ENCODE results near the gene THSD7B.
"Not testable (repeated sequence)": the region's sequence is repeated elsewhere in the genome, so short reads cannot be mapped to it uniquely, and the experiment has no call there.

THSD7B gene

GRCh38 chr2:137587834-137588233 lies 822.5 kb downstream of the THSD7B start:
- not testable (repeated sequence) for DNase-seq

DNA sequence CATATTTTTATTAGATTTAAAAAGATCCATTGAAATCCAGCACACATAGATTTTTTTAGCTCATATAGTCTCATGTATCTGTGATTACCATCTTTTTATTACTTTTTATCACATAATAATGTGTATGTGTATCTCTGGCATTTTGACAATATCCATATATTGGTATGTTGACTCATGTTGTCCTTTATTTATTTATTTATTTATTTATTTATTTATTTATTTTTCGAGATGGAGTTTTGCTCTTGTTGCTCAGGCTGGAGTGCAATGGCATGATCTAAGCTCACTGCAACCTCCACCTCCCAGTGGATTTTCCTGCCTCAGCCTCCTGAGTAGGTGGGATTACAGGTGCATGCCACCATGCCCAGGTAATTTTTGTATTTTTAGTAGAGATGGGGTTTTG lies 823.2 kb downstream of the THSD7B start:
- DNase-seq = not testable (repeated sequence)

DNA sequence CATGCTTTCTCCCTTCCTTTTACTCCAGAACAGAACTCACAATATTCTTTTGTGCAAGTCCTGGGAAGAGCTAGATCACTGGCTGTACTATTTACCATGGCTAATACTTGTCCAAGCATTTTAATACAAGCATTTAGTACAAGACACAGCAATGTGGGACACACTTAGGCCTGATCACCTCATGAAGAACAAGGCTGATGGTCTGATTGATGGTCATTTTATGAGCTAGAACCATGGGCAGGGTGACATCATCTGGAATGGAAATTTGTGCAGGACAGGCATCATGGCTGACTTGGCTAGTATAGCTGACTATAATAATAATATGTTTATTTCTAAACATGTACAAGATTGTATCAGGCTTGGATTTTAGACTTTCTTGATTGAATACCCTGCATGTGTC lies 824.8 kb downstream of the THSD7B start:
- no peak for DNase-seq

DNA sequence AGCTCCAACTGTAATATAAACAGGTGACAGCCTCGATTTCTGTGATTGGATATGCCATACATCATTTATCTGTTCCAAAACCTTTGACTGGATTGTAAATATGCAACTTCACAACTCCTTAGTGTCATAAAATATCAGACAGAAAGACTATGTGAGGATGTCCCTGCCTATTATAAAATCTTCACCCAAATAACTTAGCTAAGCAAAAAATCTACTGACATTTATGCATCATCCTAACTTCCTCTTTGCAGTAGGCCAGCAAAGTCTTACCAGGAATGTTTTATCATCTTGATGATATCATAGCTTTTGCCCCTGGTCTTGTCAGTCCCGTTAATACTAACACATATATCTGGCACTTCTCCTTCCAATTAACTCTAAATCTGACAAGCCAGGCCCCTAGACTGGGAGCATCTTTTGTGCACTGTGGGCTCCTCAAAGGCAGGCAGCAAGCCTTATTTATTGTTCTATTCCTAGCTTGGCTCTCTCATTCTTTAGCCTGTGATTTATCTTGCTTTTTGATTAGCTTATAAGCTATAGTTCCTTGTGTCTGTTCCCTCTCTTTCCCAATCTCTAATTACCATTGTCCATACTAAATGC lies 842.5 kb downstream of the THSD7B start:
- DNase-seq = no peak

DNA sequence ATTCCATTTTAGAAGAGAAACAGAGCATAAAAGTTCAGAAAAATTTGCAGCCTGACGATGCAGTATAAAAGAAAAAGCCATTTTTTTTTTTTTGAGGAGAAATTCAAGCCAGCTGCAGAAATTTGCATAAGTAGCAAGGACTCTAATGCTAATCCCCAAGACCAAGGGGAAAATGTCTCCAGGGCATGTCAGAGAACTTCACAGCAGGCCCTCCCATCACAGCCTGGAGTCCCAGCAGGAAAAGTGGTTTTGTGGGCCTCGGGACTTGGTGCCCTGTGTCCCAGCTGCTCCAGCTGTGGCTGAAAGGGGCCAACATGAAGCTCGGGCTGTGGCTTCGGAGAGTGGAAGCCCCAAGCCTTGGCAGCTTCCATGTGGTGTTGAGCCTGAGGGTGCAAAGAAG lies 873.6 kb downstream of the THSD7B start:
- no peak for DNase-seq

DNA sequence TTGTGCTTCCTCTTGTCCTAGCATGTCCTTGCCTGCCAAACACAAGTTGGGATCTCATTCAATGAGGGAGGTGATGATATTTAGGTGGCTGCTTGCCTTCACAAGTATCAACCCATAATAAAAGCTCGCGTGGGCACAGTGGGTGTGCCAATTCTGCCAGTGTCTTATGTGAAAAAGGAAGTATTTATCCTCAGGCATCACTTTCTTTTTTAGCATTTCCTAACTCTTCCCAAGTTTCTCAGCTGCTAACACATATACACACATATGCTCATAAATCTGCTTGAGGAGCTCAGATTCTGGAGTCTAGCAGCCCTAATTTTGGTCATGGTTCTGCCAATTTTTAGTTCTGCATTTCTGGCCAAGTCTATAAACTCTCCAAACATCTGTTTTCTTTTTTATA lies 879.4 kb downstream of the THSD7B start:
- DNase-seq = no peak

DNA sequence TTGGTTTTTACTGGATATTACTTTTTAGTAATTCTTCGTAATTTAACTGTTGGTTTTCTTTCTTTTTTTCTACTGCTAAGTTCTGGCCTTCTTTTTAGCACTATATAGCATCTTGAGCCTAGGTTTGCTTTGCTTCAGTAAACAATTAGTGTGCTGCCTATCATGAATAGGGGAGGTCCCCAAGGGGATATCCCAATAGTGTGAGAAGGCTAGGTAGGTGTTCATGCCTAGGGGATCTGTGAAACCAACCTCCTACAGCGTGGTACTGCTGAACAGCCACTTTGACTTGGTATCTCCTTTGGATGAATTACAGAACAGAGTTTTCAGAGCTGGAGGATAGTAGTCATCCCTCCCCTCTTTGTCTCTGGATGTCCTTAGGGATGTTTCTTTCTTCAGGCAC lies 888.7 kb downstream of the THSD7B start:
- no peak for DNase-seq

DNA sequence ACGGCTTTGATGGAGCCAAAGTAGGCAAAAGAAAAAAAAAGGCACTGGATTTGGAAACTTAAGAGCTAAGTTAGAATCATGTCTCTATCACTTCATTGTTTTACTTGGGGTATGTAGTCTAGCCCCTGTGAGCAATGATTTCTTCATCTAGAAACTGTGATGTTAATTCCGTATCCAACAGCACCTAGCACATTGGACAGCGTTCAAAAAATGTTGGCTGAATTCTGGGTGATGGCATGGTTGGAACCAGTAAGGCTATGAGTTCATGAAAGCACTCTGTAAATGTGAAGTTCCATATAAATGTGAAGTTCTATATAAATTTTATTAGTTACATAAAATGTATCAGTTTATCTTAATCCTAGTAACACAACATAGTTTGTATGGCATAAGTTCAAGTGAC lies 890.5 kb downstream of the THSD7B start:
- DNase-seq = no peak

GRCh38 chr2:137658433-137658832 lies 893.1 kb downstream of the THSD7B start:
- DNase-seq = no peak

DNA sequence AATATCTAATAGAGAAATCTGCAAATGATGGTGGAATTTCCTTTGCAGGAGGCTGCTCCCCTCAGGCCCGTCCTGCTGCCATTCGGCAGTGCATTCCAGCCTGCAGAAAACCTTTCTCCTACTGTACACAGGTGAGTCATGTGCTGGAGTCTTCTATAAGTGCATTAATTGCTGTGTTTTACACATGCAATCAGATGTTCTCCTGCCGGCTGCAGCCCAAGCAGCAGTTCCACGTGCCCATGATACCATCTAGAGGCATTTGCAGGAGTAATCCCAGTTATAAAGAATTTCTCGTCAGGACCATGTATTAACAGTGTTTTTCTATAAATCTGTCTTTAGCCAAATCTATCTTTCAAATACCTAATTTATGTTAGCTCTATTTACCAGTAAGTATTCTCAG lies 894.3 kb downstream of the THSD7B start:
- DNase-seq = no peak

GRCh38 chr2:137670111-137670510 lies 904.8 kb downstream of the THSD7B start:
- DNase-seq = no peak

GRCh38 chr2:137672989-137673552 lies 907.7 kb downstream of the THSD7B start:
- no peak for DNase-seq

GRCh38 chr2:137674991-137675390 lies 909.6 kb downstream of the THSD7B start:
- DNase-seq = no peak

GRCh38 chr2:137675584-137676327 lies 910.4 kb downstream of the THSD7B start:
- DNase-seq = no peak

DNA sequence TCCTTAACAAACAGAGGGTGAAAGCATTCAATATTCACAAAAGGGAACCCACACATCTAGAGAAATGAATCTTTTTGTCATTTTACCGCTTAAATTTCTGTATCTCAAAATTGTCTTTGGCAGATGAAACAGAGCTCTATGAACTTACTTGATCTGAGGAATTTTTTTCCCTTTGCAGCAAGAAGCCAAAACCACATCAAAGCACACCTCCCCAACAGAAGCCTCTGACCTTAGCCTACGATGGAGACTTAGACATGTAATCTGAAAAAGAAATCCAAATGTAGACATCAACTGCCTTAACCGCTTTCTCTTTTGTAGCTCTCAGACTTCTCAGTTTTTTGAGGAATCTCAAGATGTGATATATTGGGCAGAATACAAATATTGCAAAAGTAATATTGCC lies 911.0 kb downstream of the THSD7B start:
- no peak for DNase-seq

- DNase-seq = no peak
Measured at GRCh38 chr2:137677466-137677865, 912.1 kb downstream of the THSD7B start.

GRCh38 chr2:137689549-137689948 lies 924.2 kb downstream of the THSD7B start:
- DNase-seq = no peak

DNA sequence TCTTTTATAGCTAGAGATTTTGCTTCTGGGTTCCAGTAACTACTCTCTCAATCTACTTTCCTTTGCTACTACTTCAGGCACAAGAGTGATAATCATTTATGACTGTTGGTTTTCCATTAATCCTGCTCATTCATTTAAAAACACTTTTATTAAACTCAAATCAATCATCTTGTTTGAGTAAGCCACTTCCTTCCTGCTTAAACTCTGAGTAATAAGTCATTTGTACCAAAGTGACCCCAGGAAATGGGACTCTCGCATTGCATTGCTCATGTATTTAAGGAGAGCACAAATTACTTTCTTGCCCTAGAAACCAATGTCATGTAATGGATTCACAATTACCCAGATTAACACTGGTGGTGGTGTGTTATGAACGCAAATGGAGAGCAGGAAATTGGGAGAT lies 928.2 kb downstream of the THSD7B start:
- DNase-seq = no peak

GRCh38 chr2:137696916-137697315 lies 931.6 kb downstream of the THSD7B start:
- DNase-seq = no peak

DNA sequence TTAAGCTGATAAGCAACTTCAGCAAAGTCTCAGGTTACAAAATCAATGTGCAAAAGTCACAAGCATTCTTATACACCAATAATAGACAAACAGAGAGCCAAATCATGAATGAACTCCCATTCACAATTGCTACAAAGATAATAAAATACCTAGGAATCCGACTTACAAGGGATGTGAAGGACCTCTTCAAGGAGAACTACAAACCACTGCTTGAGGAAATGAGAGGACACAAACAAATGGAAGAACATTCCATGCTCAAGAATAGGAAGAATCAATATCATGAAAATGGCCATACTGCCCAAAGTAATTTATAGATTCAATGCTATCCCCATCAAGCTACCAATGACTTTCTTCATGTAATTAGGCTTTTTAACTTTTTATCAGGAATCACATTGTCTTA lies 934.9 kb downstream of the THSD7B start:
- DNase-seq = not testable (repeated sequence)

DNA sequence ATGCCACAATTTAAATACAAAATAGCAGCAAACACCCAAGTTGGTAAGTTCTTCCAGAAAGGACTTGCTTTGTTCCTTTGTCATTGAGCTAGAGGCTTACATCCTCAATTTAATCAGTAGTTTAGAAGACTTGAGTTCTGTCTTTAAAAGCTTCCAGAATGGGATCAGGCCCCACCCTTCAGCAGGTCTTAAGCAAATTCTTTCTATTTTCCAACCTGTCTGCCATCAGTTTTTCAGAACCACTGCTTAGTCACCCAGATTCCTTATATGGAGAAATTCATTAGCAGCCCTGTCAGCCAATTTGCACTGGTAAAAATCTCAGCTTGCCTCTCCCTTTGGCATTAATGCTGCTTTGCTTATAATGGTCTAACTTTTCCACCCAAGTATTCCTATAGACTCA lies 935.3 kb downstream of the THSD7B start:
- no peak for DNase-seq

GRCh38 chr2:137705296-137705695 lies 940.0 kb downstream of the THSD7B start:
- DNase-seq = no peak

DNA sequence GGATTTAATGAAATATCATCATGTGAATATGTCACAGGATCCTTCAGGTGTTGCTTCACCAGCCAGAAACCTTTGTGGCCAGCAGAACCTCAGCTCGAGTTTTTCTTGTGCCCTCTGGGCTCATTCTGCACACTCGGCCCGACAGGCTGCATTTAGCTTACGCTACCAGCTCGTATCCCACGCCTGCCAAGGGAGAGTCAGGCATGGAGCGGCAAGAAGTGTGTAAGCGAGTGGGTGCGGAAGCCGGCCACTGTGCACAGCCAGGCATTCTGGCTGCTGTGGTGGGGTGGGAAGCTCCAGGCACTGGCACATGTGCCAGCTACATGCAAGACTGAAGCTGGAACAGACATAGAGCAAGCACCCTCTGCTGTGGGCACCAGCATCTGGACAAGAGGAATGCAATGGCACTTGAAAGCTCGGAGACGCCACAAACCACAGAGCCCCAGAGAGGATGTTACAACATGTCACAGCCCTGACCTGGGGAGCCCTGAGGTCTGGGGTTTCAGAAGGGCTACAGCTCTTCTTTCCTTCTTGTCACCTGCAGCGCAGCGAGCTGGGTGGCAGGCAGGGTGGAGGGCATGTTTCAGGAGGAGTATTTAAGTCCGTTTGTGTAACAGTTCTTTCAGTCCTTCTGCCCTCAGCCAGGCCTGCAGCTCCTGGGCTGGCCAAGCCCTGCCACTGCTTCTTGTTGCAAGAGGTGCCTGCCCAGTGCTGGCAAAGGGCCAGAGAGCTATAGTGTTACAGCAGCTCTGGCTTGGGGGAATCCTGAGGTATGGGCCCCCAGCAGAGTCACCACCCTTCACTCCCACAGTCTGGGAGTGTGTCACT lies 941.7 kb downstream of the THSD7B start:
- DNase-seq = no peak

DNA sequence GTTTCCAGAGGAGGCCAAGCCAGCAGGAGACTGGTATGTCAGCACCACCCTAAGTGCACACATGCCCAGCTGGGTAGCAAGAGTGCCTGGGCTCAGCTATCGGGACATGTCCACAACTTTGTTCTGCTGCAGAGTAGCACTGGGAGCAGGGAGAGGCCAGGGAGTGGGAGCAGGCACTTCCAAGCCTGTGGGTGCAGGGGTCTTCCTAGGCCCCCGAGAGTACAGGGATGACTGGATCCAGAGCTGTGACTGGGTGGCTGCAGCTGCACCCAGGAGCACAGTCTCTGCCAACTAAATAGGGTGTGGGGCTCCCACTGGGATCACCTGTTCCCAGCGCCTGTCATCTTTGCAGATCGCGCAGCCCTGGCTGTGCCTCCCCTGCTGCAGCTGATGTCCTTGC lies 943.0 kb downstream of the THSD7B start:
- DNase-seq = no peak

Data from amniotic stem cell (primary cell).